Calu3 (cell line): ENCODE results near the gene PKP3. TPM values are rescaled to one million over a fixed set of nuclear protein-coding genes. Genes with fewer than 3 reads are reported as not detected.
A peak's percentile ranks its signal among the peaks of the same experiment; 100 is the strongest.
"Not testable (repeated sequence)": the region's sequence is repeated elsewhere in the genome, so short reads cannot be mapped to it uniquely, and the experiment has no call there.

Source experiments
- BruUV-seq: library from RNA; stranded (reverse); fragments of 400-500 nt; replicated peaks from 2 replicates; lab custom pipeline; 2021; lab: Mats Ljungman, UMichigan
- CTCF ChIA-PET: fragments of 300-600 bp; sonication (Branson Sonifier 250); formaldehyde crosslinking; loops from one replicate; lab custom pipeline; 2022; ENCODE audit warnings: antibody characterized with exemption; lab: Charles Lee
- DNase-seq: peaks from one replicate; pipeline ENCODE4 v3.0.0; 2022
- H3K27ac Mint-ChIP-seq: one replicate; pipeline ENCODE4 v1.8.0; 2022; ENCODE audit warnings: mixed read lengths; ENCODE audit not compliant: unreplicated experiment
- H3K27me3 Mint-ChIP-seq: one replicate; pipeline ENCODE4 v1.8.0; 2022; ENCODE audit warnings: mixed read lengths; ENCODE audit not compliant: unreplicated experiment
- H3K36me3 Mint-ChIP-seq: one replicate; pipeline ENCODE4 v1.8.0; 2022; ENCODE audit warnings: mild to moderate bottlenecking, moderate library complexity, mixed read lengths; ENCODE audit not compliant: insufficient read depth, unreplicated experiment
- H3K4me1 Mint-ChIP-seq: one replicate; pipeline ENCODE4 v1.8.0; 2022; ENCODE audit warnings: mild to moderate bottlenecking, low read depth, mixed read lengths; ENCODE audit not compliant: unreplicated experiment
- H3K4me3 Mint-ChIP-seq: one replicate; pipeline ENCODE4 v1.8.0; 2022; ENCODE audit warnings: mild to moderate bottlenecking, low read depth, moderate library complexity, mixed read lengths; ENCODE audit not compliant: unreplicated experiment
- H3K9me3 Mint-ChIP-seq: one replicate; pipeline ENCODE4 v1.8.0; 2022; ENCODE audit warnings: low read depth, mixed read lengths; ENCODE audit not compliant: unreplicated experiment
- CTCF ChIP-seq: fragments of 200-600 bp; IDR thresholded peaks from one replicate; pipeline ENCODE4 v1.8.0; 2022; ENCODE audit warnings: antibody characterized with exemption; ENCODE audit not compliant: unreplicated experiment
- intact Hi-C: fragments of 100-400 bp; cut with micrococcal nuclease; formaldehyde crosslinking; loops from one replicate; pipeline ENCODE4 v1.10.0; 2022; ENCODE audit not compliant: unreplicated experiment
- total RNA-seq: library from RNA; stranded (reverse); gene quantifications from 2 replicates; pipeline ENCODE4 v1.2.3, GENCODE V29; 2022

Gene PKP3
- total RNA-seq, 1 experiment from 2014 or later = 128 TPM

GRCh38 chr11:420054-420910 is 26.3 kb downstream of the PKP3 start:
- H3K4me3 Mint-ChIP-seq = no peak overlapping the region
- H3K4me1 Mint-ChIP-seq = peaks cover 7% of the 10 kb centered on the region
- no peak overlapping the region for H3K27ac Mint-ChIP-seq
- BruUV-seq = no TSS peak
- H3K27me3 Mint-ChIP-seq = no peaks in the 10 kb centered on the region
- intact Hi-C loops = no loop called here
- no peak for DNase-seq
- H3K9me3 Mint-ChIP-seq = peaks cover 5% of the 10 kb centered on the region
- no peak for TF ChIP-seq CTCF
- CTCF ChIA-PET = no interaction called here
- H3K36me3 Mint-ChIP-seq = peaks cover 37% of the 10 kb centered on the region

- peaks cover 7% of the 10 kb centered on the region for H3K4me1 Mint-ChIP-seq
- H3K27ac Mint-ChIP-seq = no peak overlapping the region
- CTCF ChIA-PET = no interaction called here
- intact Hi-C loops = no loop called here
- peaks cover 32% of the 10 kb centered on the region for H3K36me3 Mint-ChIP-seq
- DNase-seq = no peak
- no peaks in the 10 kb centered on the region for H3K27me3 Mint-ChIP-seq
- BruUV-seq = no TSS peak
- no peak for TF ChIP-seq CTCF
- peaks cover 5% of the 10 kb centered on the region for H3K9me3 Mint-ChIP-seq
- H3K4me3 Mint-ChIP-seq = no peak overlapping the region
Observed at GRCh38 chr11:420911-421321, 26.9 kb downstream of the PKP3 start.

GRCh38 chr11:422249-422656 is 28.2 kb downstream of the PKP3 start:
- H3K27me3 Mint-ChIP-seq = no peaks in the 10 kb centered on the region
- no TSS peak for BruUV-seq
- no peak for DNase-seq
- no peak overlapping the region for H3K4me3 Mint-ChIP-seq
- peaks cover 19% of the 10 kb centered on the region for H3K36me3 Mint-ChIP-seq
- H3K4me1 Mint-ChIP-seq = peaks cover 7% of the 10 kb centered on the region
- CTCF ChIA-PET = no interaction called here
- no peak overlapping the region for H3K27ac Mint-ChIP-seq
- peaks cover 5% of the 10 kb centered on the region for H3K9me3 Mint-ChIP-seq
- intact Hi-C loops = no loop called here
- no peak for TF ChIP-seq CTCF

DNA sequence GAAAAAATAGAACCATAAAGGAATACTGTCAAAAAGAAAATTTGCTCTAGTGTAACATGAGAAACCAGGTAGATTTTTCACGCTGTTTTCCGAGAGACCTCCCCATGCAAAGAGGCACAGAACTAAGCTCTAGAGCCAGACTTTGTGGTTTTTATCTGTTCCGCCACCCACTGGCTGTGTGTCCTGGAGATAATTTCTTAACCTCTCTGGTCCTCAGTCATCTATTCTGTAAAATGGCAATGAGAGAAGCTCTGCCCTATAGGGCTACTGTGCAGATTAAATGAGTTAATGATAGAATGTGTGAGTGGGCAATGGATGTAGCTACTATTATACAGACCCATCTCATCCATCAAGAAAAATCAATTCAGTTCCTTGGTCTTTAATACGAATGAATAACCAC is 30.2 kb downstream of the PKP3 start:
- H3K36me3 Mint-ChIP-seq = peaks cover 20% of the 10 kb centered on the region
- CTCF ChIA-PET = no interaction called here
- intact Hi-C loops = no loop called here
- no peak for DNase-seq
- no peak overlapping the region for H3K4me3 Mint-ChIP-seq
- peaks cover 5% of the 10 kb centered on the region for H3K9me3 Mint-ChIP-seq
- no TSS peak for BruUV-seq
- no peak for TF ChIP-seq CTCF
- no peaks in the 10 kb centered on the region for H3K4me1 Mint-ChIP-seq
- peaks cover 10% of the 10 kb centered on the region for H3K27me3 Mint-ChIP-seq
- H3K27ac Mint-ChIP-seq = peak overlapping the region; percentile 10

GRCh38 chr11:424766-425165 is 30.8 kb downstream of the PKP3 start:
- H3K9me3 Mint-ChIP-seq, H3K4me1 Mint-ChIP-seq, BruUV-seq, H3K4me3 Mint-ChIP-seq, DNase-seq, intact Hi-C loops, CTCF ChIA-PET: not testable (repeated sequence)
- Mint-ChIP-seq H3K36me3 (peaks cover 19% of the 10 kb centered on the region), H3K27me3 (peaks cover 10% of the 10 kb centered on the region), H3K27ac (peak overlapping the region; percentile 10)
